Measurements from ENCODE around the gene AIG1.

DNA sequence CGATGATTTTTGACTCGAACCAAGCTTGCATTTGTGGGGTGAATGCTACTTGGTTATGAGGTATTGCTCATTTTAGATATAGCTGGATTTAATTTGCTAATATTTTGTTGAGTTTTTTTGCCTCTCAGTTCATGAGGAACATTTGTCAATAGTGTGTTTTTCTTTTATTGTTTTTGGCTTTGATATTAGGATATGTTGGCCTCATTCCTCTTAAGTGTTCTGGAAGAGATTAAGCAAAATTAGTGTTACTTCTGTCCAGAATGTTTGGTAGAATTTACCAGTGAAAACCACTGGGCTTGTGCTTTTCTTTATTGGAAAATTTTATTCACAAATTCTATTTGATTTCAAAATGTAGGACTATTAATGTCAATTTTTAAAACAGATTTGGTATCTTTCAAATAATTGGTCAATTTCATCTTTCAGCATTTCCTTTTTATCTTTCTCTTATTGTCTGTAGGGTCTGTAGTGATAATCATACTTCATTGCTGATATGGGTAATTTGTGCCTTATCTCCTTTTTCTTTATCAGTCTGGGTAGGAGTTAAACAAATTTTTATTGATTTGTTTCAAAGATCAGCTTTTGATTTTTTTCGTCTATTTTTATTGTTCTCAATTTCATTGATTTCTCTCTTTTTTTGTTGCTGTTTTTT, 14.1 kb downstream of the AIG1 start:
- TF ChIP-seq, protein P1, sequence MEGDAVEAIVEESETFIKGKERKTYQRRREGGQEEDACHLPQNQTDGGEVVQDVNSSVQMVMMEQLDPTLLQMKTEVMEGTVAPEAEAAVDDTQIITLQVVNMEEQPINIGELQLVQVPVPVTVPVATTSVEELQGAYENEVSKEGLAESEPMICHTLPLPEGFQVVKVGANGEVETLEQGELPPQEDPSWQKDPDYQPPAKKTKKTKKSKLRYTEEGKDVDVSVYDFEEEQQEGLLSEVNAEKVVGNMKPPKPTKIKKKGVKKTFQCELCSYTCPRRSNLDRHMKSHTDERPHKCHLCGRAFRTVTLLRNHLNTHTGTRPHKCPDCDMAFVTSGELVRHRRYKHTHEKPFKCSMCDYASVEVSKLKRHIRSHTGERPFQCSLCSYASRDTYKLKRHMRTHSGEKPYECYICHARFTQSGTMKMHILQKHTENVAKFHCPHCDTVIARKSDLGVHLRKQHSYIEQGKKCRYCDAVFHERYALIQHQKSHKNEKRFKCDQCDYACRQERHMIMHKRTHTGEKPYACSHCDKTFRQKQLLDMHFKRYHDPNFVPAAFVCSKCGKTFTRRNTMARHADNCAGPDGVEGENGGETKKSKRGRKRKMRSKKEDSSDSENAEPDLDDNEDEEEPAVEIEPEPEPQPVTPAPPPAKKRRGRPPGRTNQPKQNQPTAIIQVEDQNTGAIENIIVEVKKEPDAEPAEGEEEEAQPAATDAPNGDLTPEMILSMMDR (IDR thresholded peaks at IDR 0.05; ENCODE audit: poor library complexity, severe bottlenecking): no peak
- TF ChIP-seq EZH2 (IDR thresholded peaks at IDR 0.05; ENCODE audit: borderline replicate concordance, insufficient read depth, low read length, poor library complexity, severe bottlenecking): no peak
- no peak for TF ChIP-seq REST (IDR thresholded peaks at IDR 0.05; ENCODE audit: borderline replicate concordance)
- no peak for TF ChIP-seq POLR2AphosphoS5 (IDR thresholded peaks at IDR 0.05)
- TF ChIP-seq SMC3 (conservative IDR thresholded peaks at IDR 0.05; ENCODE audit: poor library complexity): no peak
